Naive B cell (primary cell): ENCODE measurements around the gene MYH3. TPM values are rescaled to one million over a fixed set of nuclear protein-coding genes. Genes with fewer than 3 reads are reported as not detected.

ENCODE experiments used
- ATAC-seq, 2 donors: fragments of 150-1000 bp; cut with Tn5 transposase; 2 replicates each; pipeline ENCODE4 v1.10.0; 2021; ENCODE audit warnings: low read depth in 2 of 2, mild to moderate bottlenecking in 2 of 2, moderate library complexity in 2 of 2
- DNase-seq: peaks from one replicate; pipeline ENCODE4 v3.0.0; 2022
- H3K27ac Mint-ChIP-seq, 6 donors: one replicate each; pipeline ENCODE4 v1.8.0; 2020 to 2022; ENCODE audit warnings: mild to moderate bottlenecking in 6 of 6, mixed read lengths in 6 of 6, moderate library complexity in 5 of 6, inconsistent platforms in 2 of 6
- H3K27me3 Mint-ChIP-seq, 3 donors: one replicate each; pipeline ENCODE4 v1.8.0; 2021 to 2022; ENCODE audit warnings: mixed read lengths in 3 of 3, mild to moderate bottlenecking in 1 of 3
- H3K36me3 Mint-ChIP-seq, 2 donors: one replicate each; pipeline ENCODE4 v1.8.0; 2020 to 2022; ENCODE audit warnings: mixed read lengths in 2 of 2, inconsistent platforms in 1 of 2, mild to moderate bottlenecking in 1 of 2
- H3K4me1 Mint-ChIP-seq, 3 donors: one replicate each; pipeline ENCODE4 v1.8.0; 2020 to 2022; ENCODE audit warnings: mixed read lengths in 3 of 3, inconsistent platforms in 1 of 3, mild to moderate bottlenecking in 1 of 3, moderate library complexity in 1 of 3
- H3K4me3 Mint-ChIP-seq, 8 donors: one replicate each; pipeline ENCODE4 v1.8.0; 2020 to 2022; ENCODE audit warnings: mild to moderate bottlenecking in 8 of 8, mixed read lengths in 8 of 8, moderate library complexity in 8 of 8, inconsistent platforms in 2 of 8
- H3K9me3 Mint-ChIP-seq, 7 donors: one replicate each; pipeline ENCODE4 v1.8.0; 2020 to 2022; ENCODE audit warnings: mixed read lengths in 7 of 7, mild to moderate bottlenecking in 5 of 7, inconsistent platforms in 2 of 7, moderate library complexity in 1 of 7
- polyA plus RNA-seq, 6 donors: library from polyadenylated mRNA; unstranded; fragments of 300-500 nt; fragmentation: Illumina TruSeq; gene quantifications; one replicate each; pipeline ENCODE4 v1.2.3, GENCODE V29; 2021; ENCODE audit warnings: low read depth in 6 of 6

MYH3 gene
- polyA plus RNA-seq, 6 donors from 2014 or later: 0.41 to 0.78 (median 0.60) TPM; not detected in 2

GRCh38 chr17:10600571-10600970 is 56.5 kb downstream of the MYH3 start:
- peaks cover 36 to 42% (median 38%) of the 10 kb centered on the region in 3 donors for H3K27me3 Mint-ChIP-seq
- H3K27ac Mint-ChIP-seq: no peak overlapping the region
- no peak for DNase-seq
- H3K4me3 Mint-ChIP-seq: no peak overlapping the region
- no peaks in the 10 kb centered on the region for H3K9me3 Mint-ChIP-seq
- no peaks in the 10 kb centered on the region for H3K4me1 Mint-ChIP-seq
- no peaks in the 10 kb centered on the region for H3K36me3 Mint-ChIP-seq
- ATAC-seq: no peak

DNA sequence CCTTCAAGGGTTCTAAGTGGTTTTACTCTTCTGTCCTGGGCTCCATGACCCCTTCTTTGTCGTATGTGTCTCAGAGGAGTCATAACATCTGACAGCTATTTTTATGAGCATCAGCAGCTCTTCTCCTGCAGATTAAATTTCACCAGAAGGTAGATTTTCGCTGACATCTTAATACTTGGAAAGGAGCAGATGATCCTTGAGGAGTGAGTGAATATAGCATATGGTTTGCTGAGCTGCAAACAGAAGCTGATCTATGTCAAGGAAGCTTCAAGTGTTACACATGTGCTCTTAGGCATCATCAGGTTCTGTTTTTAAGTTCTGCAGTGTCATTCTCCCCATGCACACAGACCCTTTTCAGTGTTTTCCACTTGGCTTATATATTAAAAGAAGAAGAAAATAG is 58.5 kb downstream of the MYH3 start:
- Mint-ChIP-seq H3K36me3 (no peaks in the 10 kb centered on the region), H3K9me3 (peaks cover 0 to 4% (median 0%) of the 10 kb centered on the region in 7 donors), H3K27me3 (peaks cover 42 to 52% (median 46%) of the 10 kb centered on the region in 3 donors), H3K27ac (no peak overlapping the region), H3K4me3 (peak overlapping the region in 1 of 8 donors; percentile 72), H3K4me1 (no peaks in the 10 kb centered on the region)
- DNase-seq (no peak), ATAC-seq (no peak)

DNA sequence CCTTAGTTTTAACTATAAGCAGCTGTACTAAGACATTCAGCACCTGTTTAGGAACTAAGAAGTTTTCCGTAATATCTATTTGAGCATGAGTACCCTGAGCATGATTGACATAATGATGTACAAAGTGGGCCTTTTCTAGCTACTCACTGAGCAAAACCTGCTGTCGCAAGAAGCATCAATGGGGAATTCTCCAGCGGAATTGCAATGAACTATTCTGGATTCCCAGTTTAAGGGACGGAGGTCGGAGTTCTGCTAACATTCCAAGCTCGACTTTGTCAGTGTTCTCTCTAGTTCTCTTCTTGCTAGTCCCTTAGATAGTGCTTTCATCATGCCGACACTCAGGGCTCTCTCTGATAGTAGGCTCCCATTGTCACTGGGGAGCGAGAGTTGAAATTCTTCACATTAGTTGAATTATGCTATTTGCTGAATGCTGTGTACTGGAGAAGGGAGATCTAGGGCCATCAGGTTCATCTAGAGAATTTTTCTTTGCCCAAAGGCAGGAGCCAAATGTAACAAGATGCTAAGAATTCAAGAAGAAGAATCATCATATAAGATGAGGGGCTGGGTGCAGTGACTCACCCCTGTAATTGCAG is 67.5 kb downstream of the MYH3 start:
- Mint-ChIP-seq H3K4me1 (no peaks in the 10 kb centered on the region), H3K36me3 (no peaks in the 10 kb centered on the region), H3K9me3 (peaks cover 0 to 4% (median under 1%) of the 10 kb centered on the region in 7 donors), H3K27ac (no peak overlapping the region), H3K4me3 (no peak overlapping the region), H3K27me3 (peaks cover 22 to 50% (median 37%) of the 10 kb centered on the region in 3 donors)
- ATAC-seq: no peak
- DNase-seq: no peak

DNA sequence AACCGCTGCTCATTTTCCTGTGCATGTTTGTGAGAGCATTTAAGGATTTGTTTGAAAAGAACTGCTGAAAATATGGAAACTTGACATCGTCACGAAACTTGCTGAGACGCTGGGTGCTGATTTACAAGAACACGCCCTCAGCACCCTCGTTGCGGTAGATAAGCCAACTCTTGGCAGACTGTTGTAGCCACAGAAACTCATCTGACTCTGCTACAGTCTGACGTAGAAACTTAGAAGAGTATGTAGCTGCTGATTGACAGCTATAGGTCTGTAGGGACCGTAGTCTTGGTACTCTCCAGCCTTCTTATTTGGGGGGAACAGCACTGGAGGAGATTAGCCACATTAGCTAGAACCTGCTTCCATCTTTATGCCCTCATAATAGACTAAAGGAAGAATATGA is 71.6 kb downstream of the MYH3 start:
- peaks cover 34 to 52% (median 38%) of the 10 kb centered on the region in 3 donors for H3K27me3 Mint-ChIP-seq
- H3K4me1 Mint-ChIP-seq: no peaks in the 10 kb centered on the region
- peaks cover 0 to 2% (median 0%) of the 10 kb centered on the region in 7 donors for H3K9me3 Mint-ChIP-seq
- no peak for DNase-seq
- H3K27ac Mint-ChIP-seq: no peak overlapping the region
- no peak overlapping the region for H3K4me3 Mint-ChIP-seq
- ATAC-seq: no peak
- H3K36me3 Mint-ChIP-seq: no peaks in the 10 kb centered on the region

GRCh38 chr17:10583834-10584233 is 73.3 kb downstream of the MYH3 start:
- DNase-seq: no peak
- peaks cover 0 to 5% (median 0%) of the 10 kb centered on the region in 7 donors for H3K9me3 Mint-ChIP-seq
- ATAC-seq: no peak
- H3K27me3 Mint-ChIP-seq: peaks cover 25 to 38% (median 26%) of the 10 kb centered on the region in 3 donors
- no peak overlapping the region for H3K4me3 Mint-ChIP-seq
- H3K36me3 Mint-ChIP-seq: no peaks in the 10 kb centered on the region
- H3K27ac Mint-ChIP-seq: no peak overlapping the region
- peaks cover 0 to 4% (median 0%) of the 10 kb centered on the region in 3 donors for H3K4me1 Mint-ChIP-seq

GRCh38 chr17:10579270-10579669 is 77.8 kb downstream of the MYH3 start:
- Mint-ChIP-seq H3K4me1 (peaks cover 0 to 4% (median 0%) of the 10 kb centered on the region in 3 donors), H3K27ac (peak overlapping the region in 1 of 6 donors; percentile 8), H3K27me3 (peaks cover 24 to 29% (median 26%) of the 10 kb centered on the region in 3 donors), H3K36me3 (no peaks in the 10 kb centered on the region), H3K4me3 (peak overlapping the region in 1 of 8 donors; percentile 49), H3K9me3 (peaks cover 0 to 5% (median 0%) of the 10 kb centered on the region in 7 donors)
- DNase-seq (no peak), ATAC-seq (no peak)

Other genes with a start within 250 kb of the MYH3 start
- not detected for gene MYH8, start 235.4 kb downstream of the MYH3 start, polyA plus RNA-seq
- gene MYH4, start 187.8 kb downstream of the MYH3 start, polyA plus RNA-seq: not detected
- gene MYH1, start 138.8 kb downstream of the MYH3 start, polyA plus RNA-seq: not detected
- not detected for gene MYH2, start 107.7 kb downstream of the MYH3 start, polyA plus RNA-seq
- 10 to 100 TPM in 5 of 6 donors, 1 to 10 TPM in 1; 9.7 to 16.5 (median 13.9) TPM for gene SCO1, start 40.2 kb upstream of the MYH3 start, polyA plus RNA-seq
- gene ADPRM, start 40.3 kb upstream of the MYH3 start, polyA plus RNA-seq: 100 to 1,000 TPM in 2 of 6 donors, 10 to 100 TPM in 4; 81.3 to 128 (median 94.1) TPM
- gene TMEM220, start 72.7 kb upstream of the MYH3 start, polyA plus RNA-seq: 10 to 100 TPM in 5 of 6 donors, 1 to 10 TPM in 1; 3.5 to 23.8 (median 17.1) TPM
- gene TMEM238L, start 146.8 kb upstream of the MYH3 start, polyA plus RNA-seq: not detected
- gene PIRT, start 180.8 kb upstream of the MYH3 start, polyA plus RNA-seq: not detected